ENCODE measurements around the gene NME4.

DNA sequence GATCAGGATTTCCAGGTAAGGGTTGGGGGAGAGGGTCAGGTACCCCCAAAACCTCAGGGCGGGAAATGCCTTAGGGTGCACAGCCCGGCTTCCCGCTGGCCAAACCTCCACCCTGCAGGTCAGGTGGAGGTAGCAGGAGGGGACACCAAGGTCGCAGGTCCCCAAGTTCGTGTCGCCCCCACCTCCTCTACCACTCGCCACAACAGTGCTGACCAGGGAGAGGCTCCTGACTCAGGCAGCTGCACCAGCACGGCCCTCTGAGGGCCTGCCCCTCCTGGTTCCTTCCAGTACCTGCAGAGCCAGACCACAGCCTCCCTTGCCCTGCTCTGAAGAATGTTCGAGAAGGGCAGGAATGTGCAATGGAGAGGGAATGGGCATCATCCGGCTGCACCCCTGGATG is 30.5 kb upstream of the NME4 start:
- TF ChIP-seq, protein P1, sequence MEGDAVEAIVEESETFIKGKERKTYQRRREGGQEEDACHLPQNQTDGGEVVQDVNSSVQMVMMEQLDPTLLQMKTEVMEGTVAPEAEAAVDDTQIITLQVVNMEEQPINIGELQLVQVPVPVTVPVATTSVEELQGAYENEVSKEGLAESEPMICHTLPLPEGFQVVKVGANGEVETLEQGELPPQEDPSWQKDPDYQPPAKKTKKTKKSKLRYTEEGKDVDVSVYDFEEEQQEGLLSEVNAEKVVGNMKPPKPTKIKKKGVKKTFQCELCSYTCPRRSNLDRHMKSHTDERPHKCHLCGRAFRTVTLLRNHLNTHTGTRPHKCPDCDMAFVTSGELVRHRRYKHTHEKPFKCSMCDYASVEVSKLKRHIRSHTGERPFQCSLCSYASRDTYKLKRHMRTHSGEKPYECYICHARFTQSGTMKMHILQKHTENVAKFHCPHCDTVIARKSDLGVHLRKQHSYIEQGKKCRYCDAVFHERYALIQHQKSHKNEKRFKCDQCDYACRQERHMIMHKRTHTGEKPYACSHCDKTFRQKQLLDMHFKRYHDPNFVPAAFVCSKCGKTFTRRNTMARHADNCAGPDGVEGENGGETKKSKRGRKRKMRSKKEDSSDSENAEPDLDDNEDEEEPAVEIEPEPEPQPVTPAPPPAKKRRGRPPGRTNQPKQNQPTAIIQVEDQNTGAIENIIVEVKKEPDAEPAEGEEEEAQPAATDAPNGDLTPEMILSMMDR (optimal IDR thresholded peaks at IDR 0.05 in 1 of 3, IDR thresholded peaks at IDR 0.05 in 1 of 3, conservative IDR thresholded peaks at IDR 0.05 in 1 of 3; ENCODE audit: extremely low read depth in 1 of 3, insufficient read depth in 2 of 3, low read length in 3 of 3): no peak
- TF ChIP-seq EZH2 (IDR thresholded peaks at IDR 0.05; ENCODE audit: low read length): no peak
